Neural progenitor cell (in vitro differentiated cells): Measurements from ENCODE around the gene SPESP1. TPM values are rescaled to one million over a fixed set of nuclear protein-coding genes. Genes with fewer than 3 reads are reported as not detected.

Experiments
- DNase-seq: peaks from one replicate; pipeline ENCODE4 v3.0.0-alpha.2; 2016; ENCODE audit warnings: low spot score
- H2AFZ ChIP-seq: fragments of 200-600 bp; sonication (generic); replicated peaks from 2 replicates; pipeline ENCODE4 v1.6.1; 2016; ENCODE audit warnings: antibody characterized with exemption
- H3F3A ChIP-seq: fragments of 200-600 bp; sonication (generic); 2 replicates; pipeline ENCODE4 v1.6.1; 2016; ENCODE audit warnings: antibody characterized with exemption, low read depth
- H3K27ac ChIP-seq: fragments of 200-600 bp; sonication (generic); 2 replicates; pipeline ENCODE4 v1.5.1; 2016; ENCODE audit warnings: mild to moderate bottlenecking
- H3K27me3 ChIP-seq: fragments of 200-600 bp; sonication (generic); 2 replicates; pipeline ENCODE4 v1.6.1; 2016; ENCODE audit warnings: mild to moderate bottlenecking, moderate library complexity
- H3K36me3 ChIP-seq: fragments of 200-600 bp; sonication (generic); 2 replicates; pipeline ENCODE4 v1.5.1; 2016
- H3K4me1 ChIP-seq: fragments of 200-600 bp; sonication (generic); 2 replicates; pipeline ENCODE4 v1.6.1; 2016; ENCODE audit warnings: mixed run types
- H3K4me2 ChIP-seq: fragments of 200-600 bp; sonication (generic); 2 replicates; pipeline ENCODE4 v1.6.1; 2016
- H3K4me3 ChIP-seq: fragments of 200-600 bp; sonication (generic); 2 replicates; pipeline ENCODE4 v1.5.1; 2016
- H3K79me2 ChIP-seq: fragments of 200-600 bp; sonication (generic); 2 replicates; pipeline ENCODE4 v1.6.1; 2016; ENCODE audit warnings: low read depth
- H3K9ac ChIP-seq: fragments of 200-600 bp; sonication (generic); 2 replicates; pipeline ENCODE4 v1.6.1; 2016
- H3K9me3 ChIP-seq: fragments of 200-600 bp; sonication (generic); 2 replicates; pipeline ENCODE4 v1.5.1; 2016; ENCODE audit warnings: low read depth
- H4K20me1 ChIP-seq: fragments of 200-600 bp; sonication (generic); 2 replicates; pipeline ENCODE4 v1.6.1; 2016; ENCODE audit warnings: low read depth
- H3K27ac Mint-ChIP-seq: 3 replicates; pipeline ENCODE4 v1.8.0; 2021; ENCODE audit warnings: mixed read lengths
- H3K27me3 Mint-ChIP-seq: 2 replicates; pipeline ENCODE4 v1.8.0; 2022; ENCODE audit warnings: low read depth, mild to moderate bottlenecking, inconsistent platforms, moderate library complexity, mixed read lengths; ENCODE audit not compliant: insufficient read depth
- H3K36me3 Mint-ChIP-seq: 3 replicates; pipeline ENCODE4 v1.8.0; 2021; ENCODE audit warnings: mixed read lengths
- H3K4me1 Mint-ChIP-seq: 3 replicates; pipeline ENCODE4 v1.8.0; 2021; ENCODE audit warnings: mixed read lengths
- H3K4me3 Mint-ChIP-seq: 3 replicates; pipeline ENCODE4 v1.8.0; 2021; ENCODE audit warnings: mild to moderate bottlenecking, moderate library complexity, mixed read lengths
- H3K9me3 Mint-ChIP-seq: 3 replicates; pipeline ENCODE4 v1.8.0; 2020; ENCODE audit warnings: mixed read lengths
- CTCF ChIP-seq: fragments of 200-600 bp; sonication (generic); IDR thresholded peaks from 2 replicates; pipeline ENCODE4 v1.5.1; 2017; ENCODE audit warnings: antibody characterized with exemption, mild to moderate bottlenecking
- EZH2 ChIP-seq: fragments of 200-600 bp; sonication (generic); IDR thresholded peaks from 2 replicates; pipeline ENCODE4 v1.6.1; 2017; ENCODE audit warnings: antibody characterized with exemption, mild to moderate bottlenecking, moderate library complexity
- EZH2phosphoT487 ChIP-seq: fragments of 200-600 bp; sonication (generic); IDR thresholded peaks from 2 replicates; pipeline ENCODE4 v1.6.1; 2017; ENCODE audit warnings: antibody characterized with exemption
- total RNA-seq: library from RNA; depleted of rRNA; stranded (reverse); fragments of >200 nt; gene quantifications from 2 replicates; pipeline ENCODE4 v1.2.3, GENCODE V29; 2015; ENCODE audit warnings: low replicate concordance

The SPESP1 gene
- total RNA-seq, 1 donor from 2014 or later, result not detected

DNA sequence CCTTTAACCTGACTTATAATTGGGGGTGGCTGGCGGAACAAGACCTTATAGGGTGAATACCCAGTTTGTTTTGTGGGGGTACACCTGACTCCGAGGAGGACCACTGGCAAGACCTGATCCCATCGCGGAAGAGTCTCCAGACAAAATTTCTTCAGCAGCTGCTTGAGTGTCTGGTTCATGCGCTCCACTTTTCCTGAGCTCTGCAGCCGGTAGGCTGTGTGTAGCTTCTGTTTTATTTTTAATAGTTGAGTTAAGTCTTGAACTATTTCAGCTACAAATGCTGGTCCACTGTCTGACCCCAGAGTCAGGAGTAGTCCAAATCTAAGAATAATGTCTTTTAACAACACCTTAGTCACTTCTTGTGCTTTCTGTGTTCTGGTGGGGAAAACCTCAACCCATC is 63.0 kb downstream of the SPESP1 start:
- Mint-ChIP-seq H3K36me3 (no peaks in the 10 kb centered on the region), H3K27me3 (peaks cover 4% of the 10 kb centered on the region), H3K9me3 (peaks cover 4% of the 10 kb centered on the region), H3K4me3 (no peak overlapping the region), H3K27ac (no peak overlapping the region), H3K4me1 (peaks cover 50% of the 10 kb centered on the region)
- H3K4me1 ChIP-seq, result peaks cover 2% of the 10 kb centered on the region
- DNase-seq, result no peak
- no peak overlapping the region for H3K9ac ChIP-seq
- no peak overlapping the region for H3K4me2 ChIP-seq
- no peaks in the 10 kb centered on the region for H3K9me3 ChIP-seq
- H4K20me1 ChIP-seq, result no peaks in the 10 kb centered on the region
- H3K27ac ChIP-seq, result no peak overlapping the region
- TF ChIP-seq CTCF (no peak), EZH2phosphoT487 (no peak), EZH2 (no peak)
- no peaks in the 10 kb centered on the region for H3K36me3 ChIP-seq
- H3K4me3 ChIP-seq, result no peak overlapping the region
- no peaks in the 10 kb centered on the region for H3K27me3 ChIP-seq
- H3K79me2 ChIP-seq, result no peaks in the 10 kb centered on the region
- no peaks in the 10 kb centered on the region for H3F3A ChIP-seq
- H2AFZ ChIP-seq, result no peak overlapping the region

DNA sequence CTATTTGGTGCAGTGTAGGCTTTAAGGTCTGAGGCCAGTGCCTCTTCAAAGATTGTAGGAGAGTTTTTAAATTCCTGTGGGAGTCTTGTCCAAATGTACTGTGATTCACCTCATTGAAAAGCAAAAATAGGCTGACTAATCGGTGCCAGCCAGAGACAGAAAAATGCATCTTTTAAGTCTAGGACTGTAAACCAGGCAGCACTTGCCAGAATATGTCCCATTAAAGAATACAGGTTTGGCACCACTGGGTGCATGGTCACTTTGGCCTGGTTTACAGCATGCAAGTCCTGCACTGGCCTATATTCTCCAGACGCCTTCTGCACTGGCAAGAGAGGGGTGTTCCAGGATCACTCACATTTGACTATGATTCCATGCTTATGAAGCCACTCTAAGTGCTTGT is 63.8 kb downstream of the SPESP1 start:
- Mint-ChIP-seq H3K27ac (peak overlapping the region; percentile 70), H3K36me3 (no peaks in the 10 kb centered on the region), H3K4me1 (peaks cover 56% of the 10 kb centered on the region), H3K27me3 (peaks cover 7% of the 10 kb centered on the region), H3K4me3 (no peak overlapping the region), H3K9me3 (no peaks in the 10 kb centered on the region)
- Histone ChIP-seq H2AFZ (no peak overlapping the region), H3K9me3 (no peaks in the 10 kb centered on the region), H4K20me1 (no peaks in the 10 kb centered on the region), H3K9ac (no peak overlapping the region), H3K4me2 (no peak overlapping the region), H3K27ac (no peak overlapping the region), H3K4me1 (peaks cover 9% of the 10 kb centered on the region), H3K79me2 (no peaks in the 10 kb centered on the region), H3F3A (no peaks in the 10 kb centered on the region), H3K36me3 (no peaks in the 10 kb centered on the region), H3K4me3 (no peak overlapping the region), H3K27me3 (no peaks in the 10 kb centered on the region)
- TF ChIP-seq EZH2phosphoT487 (no peak), EZH2 (no peak), CTCF (no peak)
- no peak for DNase-seq

DNA sequence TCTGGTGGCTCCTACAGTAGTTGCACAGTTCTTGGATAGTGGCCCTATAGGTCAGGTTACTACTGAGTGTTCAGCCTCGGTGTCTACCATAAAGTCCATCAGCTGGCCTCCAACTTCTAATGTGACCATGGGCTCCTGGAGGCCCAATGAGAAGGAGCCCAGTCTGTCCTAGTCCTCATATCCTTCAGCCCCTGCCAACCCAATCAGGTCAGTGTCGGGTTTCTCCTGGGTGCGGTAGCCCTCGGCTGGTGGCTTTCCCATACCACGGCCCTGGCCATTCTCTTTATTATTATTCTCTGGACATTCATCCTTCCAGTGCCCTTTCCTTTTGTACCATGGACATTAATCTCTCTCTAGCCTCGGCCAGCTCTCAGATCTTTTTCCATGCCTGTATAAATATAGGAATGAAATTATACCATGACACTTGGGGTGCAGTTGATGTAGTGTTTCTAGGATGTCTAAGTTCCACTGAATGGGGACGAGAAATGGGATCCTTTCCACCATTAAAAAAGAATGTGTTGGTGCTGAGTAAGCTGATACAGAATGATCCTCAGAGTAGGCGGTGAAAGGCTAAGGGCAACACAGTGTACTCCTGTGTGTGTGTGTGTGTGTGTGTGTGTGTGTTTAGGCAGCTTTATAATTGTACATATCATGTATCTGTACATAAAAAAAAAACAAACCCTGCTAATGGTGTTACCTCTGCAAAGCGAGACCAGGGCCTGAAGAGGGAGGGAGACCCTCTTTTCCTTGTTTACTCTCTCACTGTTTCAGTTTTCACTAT is 64.8 kb downstream of the SPESP1 start:
- Histone ChIP-seq H3K27ac (no peak overlapping the region), H3K4me3 (no peak overlapping the region), H3K79me2 (no peaks in the 10 kb centered on the region), H3K36me3 (no peaks in the 10 kb centered on the region), H2AFZ (no peak overlapping the region), H3K4me2 (no peak overlapping the region), H3K4me1 (peaks cover 9% of the 10 kb centered on the region), H3K9me3 (no peaks in the 10 kb centered on the region), H4K20me1 (no peaks in the 10 kb centered on the region), H3F3A (no peaks in the 10 kb centered on the region), H3K9ac (no peak overlapping the region), H3K27me3 (no peaks in the 10 kb centered on the region)
- Mint-ChIP-seq H3K36me3 (no peaks in the 10 kb centered on the region), H3K27me3 (peaks cover 7% of the 10 kb centered on the region), H3K4me1 (peaks cover 61% of the 10 kb centered on the region), H3K27ac (peak overlapping the region; percentile 2), H3K4me3 (no peak overlapping the region), H3K9me3 (no peaks in the 10 kb centered on the region)
- DNase-seq, result no peak
- TF ChIP-seq CTCF, result no peak
- no peak for TF ChIP-seq EZH2

Other genes starting within 250 kb of the SPESP1 start
- gene ANP32A, start 109.6 kb upstream of the SPESP1 start, total RNA-seq, result 250 and 333 TPM in 2 replicates
- gene NOX5, start 84.2 kb downstream of the SPESP1 start, total RNA-seq, result not detected in 2 replicates
- gene GLCE, start 230.1 kb downstream of the SPESP1 start, total RNA-seq, result 11.3 and 22.7 TPM in 2 replicates